Activated T-cell treated with anti-CD3 and anti-CD28 coated beads, Interleukin-2, amount 50 U/mL, for 1 hour (primary cell): ENCODE results near the gene TRPV3.
"Not testable (repeated sequence)": the region's sequence is repeated elsewhere in the genome, so short reads cannot be mapped to it uniquely, and the experiment has no call there.

ENCODE experiments used
- DNase-seq: peaks from one replicate; pipeline ENCODE4 v3.0.0-alpha.2; 2020

TRPV3 gene

DNA sequence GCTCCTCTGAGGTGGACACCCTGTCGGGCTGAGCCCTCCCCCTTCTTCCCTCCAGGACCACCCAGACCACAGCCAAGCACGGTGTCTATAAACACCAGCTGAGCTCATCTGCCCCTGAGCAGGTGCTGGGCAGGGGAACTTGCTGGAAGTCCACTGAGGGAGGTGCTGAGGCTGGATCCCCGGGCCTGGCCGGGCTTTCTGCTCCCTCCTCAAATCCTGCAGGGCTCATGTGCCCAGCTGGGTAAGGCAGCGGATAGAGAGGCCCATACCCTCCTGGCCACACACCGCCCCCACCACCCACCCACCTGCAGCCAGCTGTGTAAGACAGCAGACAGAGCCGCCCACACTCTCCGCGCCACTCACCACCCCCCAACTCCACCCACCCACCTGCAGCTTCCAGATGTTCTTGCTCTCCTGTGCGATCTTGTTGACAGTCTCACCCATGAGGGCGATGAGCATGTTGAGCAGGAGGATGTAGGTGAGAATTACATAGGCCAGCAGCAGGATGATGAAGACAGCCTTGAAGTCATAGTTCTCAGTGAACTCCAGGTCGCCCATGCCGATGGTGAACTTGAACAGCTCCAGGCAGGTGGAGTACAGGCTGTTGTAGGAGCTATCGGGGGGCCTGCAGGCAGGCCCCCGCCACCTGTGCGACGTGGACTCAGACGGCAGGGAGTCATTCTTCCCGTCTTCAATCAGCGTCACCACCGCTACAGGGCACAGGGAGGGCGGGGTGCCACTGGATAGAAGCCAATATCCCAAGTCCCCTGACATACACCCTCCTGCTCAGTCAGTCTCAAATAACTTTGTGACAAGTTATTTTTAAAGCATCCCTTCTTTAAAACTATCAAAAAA, 15.9 kb upstream of the TRPV3 start:
- no peak for DNase-seq

- DNase-seq, result no peak
Observed at GRCh38 chr17:3572231-3572630, 14.6 kb upstream of the TRPV3 start.

DNA sequence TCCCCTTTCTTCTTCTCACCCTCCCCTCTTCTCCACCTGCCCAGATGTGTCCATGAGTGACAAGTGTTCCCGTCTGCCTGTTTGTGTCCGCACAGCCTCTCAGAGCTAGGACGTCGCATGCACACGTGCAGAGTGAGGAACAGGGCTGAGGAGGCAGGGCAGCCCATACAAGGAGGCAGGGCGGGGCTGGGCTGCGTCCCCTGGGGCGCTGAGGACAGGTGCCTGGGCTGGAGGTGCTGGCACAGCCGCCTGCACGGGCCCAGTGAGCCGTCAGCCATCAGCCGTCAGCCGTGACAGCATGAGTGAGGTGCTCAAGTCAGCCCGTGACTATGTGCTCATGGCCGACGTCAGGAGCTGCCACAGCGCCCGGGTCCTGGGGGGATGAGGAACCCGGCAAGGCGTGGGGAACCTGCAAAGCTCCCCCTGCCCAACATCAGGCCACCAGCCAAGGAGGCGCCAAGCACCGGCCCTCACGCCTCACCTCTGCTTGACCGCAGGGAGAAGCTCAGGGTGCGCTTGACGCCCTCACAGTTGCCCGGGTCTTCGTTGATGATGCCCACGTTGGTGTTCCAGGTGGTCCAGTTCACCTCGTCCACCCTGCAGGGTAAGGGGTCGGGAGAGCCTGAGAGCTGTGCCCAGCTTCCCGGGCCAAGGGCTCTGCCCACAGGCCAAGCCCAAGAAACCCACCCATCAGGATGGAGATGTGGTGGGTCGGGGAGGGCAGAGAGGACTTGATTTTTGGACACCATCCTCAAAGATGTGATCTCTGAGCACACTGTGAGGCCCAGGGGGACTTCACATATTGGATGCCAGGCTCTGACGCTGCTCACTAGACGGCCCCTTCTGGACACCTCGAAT, 13.7 kb upstream of the TRPV3 start:
- DNase-seq, result no peak

DNA sequence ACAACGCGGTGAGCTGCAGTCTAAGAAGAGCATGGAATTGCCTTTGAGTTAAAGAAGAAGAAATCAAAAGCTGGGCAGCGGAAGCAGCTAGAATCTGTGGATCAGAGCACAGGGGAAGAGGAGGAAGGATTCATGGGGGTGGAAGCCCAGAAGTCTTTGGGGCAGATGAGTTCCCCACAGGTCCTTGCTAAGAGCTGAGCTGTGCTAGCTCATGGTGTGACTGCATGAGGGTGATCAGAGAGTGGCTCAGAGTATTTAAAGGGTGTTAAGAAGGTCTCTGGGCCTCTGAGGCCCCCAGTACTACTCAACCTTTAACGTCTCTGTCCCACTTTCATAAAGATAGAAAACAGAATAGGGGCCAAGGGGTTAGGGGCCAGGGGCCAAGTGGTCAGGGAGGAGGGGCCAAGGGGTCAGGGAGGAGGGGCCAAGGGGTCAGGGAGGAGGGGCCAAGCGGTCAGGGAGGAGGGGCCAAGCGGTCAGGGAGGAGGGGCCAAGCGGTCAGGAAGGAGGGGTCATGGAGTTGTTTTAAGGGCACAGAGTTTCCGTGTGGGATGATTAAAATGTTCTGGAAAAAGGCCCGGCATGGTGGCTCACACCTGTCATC, 12.0 kb upstream of the TRPV3 start:
- no peak for DNase-seq

DNA sequence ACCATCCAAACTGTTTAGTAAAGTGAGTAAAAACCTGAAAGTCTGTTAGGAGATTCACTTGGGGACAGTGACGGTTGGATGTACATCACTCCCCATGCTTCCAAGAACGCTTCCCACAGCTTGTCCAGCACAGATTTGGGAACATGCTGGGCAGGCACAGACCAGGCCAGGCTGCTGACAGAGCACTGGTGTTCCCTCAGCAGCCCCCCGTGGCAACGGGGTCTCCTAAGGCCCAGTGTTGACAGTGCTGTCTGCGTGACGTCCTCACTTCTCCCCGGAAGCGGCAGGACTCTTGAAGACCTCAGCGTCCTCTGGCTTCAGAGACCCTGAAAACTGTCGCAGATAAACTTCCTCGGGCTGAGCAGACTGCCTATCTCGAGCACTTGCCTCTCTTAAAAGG, 8.9 kb upstream of the TRPV3 start:
- no peak for DNase-seq

DNA sequence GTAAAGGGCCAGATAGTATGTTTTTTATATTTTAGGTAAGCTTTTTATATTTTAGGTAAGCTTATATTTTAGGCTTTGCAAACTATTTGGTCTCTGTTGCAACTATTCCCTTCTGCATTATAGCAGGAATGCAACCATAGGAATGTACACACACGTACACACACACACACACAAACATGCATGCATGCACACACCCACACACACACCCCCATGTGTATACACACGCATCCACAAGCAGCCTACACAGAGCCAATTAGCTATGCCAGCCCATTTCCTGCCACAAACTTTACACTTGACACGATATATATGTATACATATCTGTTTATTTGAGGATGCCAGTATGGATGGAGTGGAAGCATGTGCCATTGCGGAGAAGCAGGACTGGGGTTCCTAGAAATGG, 7.5 kb upstream of the TRPV3 start:
- no peak for DNase-seq

DNA sequence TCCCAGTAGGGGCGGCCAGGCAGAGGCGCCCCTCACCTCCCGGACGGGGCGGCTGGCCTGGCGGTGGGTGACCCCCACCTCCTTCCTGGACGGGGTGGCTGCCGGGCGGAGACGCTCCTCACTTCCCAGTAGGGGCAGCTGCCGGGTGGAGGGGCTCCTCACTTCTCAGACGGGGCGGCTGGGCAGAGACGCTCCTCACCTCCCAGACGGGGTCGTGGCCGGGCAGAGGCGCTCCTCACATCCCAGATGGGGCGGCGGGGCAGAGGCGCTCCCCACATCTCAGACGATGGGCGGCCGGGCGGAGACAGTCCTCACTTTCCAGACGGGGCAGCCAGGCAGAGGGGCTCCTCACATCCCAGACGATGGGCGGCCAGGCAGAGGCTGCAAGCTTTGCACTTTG, 6.6 kb upstream of the TRPV3 start:
- DNase-seq, result not testable (repeated sequence)

DNA sequence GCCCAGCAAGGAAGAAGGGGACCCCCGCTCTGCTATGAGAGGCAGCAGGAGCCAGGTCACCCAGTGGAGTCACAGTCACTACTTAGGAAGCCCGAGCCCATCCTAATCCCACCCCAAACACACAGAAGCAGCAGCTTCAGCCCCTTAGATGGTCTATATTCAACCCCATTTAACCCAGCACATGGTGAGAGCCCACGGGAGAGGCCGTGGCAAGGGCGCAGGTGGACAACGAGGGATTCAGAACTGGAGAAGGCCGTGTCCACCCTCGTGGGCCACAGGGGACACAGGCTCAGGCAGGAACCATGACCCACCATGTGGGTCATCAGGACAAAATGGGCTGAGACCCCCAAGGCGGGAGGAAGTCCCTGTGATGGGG, 1.6 kb upstream of the TRPV3 start:
- no peak for DNase-seq

GRCh38 chr17:3558603-3559269, 1.1 kb upstream of the TRPV3 start:
- DNase-seq, result peak; percentile 41

- DNase-seq, result no peak
Observed at GRCh38 chr17:3556916-3557767, 470 bp downstream of the TRPV3 start.

DNA sequence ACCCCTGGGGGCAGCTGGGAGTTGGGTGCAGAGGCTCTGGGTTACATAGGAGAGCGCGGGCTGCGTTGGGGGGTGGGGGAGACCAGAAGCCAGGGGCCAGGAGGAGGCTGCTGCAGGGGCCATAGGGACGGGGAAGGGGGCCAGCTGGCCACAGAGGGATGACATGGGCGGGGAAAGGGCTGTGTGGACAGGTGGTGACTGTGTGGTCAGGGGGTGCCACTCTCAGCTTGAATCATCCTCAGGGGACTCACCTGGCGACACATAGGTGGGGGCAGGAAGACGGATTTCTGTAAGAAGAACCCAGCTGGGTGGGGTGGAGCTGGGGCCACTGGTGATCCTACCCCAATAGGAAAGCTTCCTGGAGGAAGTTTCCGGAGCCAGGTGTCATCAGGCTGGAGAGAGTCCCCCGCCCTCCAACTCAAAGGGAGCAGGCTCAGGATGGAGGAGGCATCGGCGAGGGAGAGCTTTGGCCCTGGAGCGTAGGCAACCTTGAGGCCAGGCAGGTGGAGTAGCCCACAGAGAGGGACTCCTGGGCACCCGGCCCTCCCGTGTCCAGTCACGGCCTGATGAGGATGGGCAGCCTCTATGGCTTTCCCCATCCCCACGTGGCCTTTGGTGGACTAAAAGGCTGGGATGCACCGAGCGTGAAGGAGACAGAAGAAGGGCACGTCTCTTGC, 1.2 kb downstream of the TRPV3 start:
- DNase-seq, result no peak

DNA sequence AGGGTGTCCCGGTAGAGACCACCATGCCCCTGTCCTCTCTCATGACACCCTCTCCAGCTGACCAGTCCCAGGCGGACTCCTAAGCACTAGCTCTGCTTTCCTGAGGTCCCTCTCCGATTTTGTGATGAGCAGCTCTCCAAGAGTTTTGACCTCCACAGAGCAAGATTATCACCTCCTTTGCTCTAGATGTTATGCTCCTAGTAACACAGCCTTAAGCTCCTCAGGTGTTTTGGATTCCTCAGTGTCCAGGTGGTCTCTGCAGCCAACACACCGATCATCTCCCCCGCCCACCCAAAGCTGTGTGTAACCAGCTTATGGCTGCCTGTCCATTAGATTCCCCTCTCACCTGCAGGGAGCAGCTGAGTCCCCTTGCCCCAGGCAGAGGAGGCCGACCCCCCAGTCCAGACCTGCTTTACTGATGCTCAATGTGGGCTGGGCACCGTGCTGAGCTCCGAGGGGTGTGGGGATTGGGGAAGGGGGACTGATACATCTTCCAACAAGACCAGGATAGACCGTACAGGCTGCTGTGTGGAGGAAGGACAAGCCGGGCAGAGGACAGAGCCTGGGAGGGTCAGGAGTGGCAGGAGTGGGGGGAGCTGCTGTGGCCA, 2.3 kb downstream of the TRPV3 start:
- no peak for DNase-seq

DNA sequence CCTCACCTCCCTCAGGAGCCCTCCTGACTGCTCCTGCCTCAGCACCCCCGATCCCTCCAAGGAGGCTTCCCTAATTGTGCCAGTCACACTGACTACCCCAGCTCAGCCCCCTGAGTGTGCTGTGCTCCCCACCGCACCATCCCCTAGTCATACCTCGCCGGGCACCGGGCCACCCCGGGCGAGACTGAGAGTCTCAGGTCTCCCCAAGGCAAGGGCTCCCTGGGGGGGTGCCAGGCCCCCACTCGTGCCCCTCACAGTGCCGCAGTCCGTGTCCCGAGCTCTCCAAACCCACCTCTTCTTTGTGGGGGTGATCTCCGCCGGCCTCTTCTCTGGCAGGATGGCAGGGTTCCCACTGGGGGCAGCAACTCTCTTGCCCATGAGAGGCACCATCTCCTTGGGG, 3.2 kb downstream of the TRPV3 start:
- DNase-seq, result no peak

- no peak for DNase-seq
Observed at GRCh38 chr17:3553419-3554401, 3.9 kb downstream of the TRPV3 start.

GRCh38 chr17:3552916-3553315, 4.7 kb downstream of the TRPV3 start:
- no peak for DNase-seq

DNA sequence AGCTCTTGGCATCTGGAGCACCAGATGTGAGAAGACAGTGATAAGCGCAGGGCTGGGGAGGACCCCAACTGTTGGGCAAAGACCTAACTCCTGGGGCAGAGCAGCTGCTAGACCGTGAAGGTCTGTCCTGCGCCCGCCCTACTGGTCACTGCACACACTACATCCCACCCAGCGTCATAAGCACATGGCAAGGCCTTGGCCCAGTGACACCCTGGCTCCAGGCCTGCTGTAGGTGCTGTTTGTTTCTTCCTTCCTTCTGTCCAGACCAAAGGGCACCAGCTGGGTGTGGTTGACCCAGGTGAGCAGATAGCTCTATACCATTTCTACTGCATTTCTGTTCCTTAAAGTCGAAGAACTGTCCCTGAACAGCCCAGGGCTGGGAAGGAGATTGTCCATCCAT, 6.4 kb downstream of the TRPV3 start:
- no peak for DNase-seq

- no peak for DNase-seq
Observed at GRCh38 chr17:3549610-3550162, 7.9 kb downstream of the TRPV3 start.

DNA sequence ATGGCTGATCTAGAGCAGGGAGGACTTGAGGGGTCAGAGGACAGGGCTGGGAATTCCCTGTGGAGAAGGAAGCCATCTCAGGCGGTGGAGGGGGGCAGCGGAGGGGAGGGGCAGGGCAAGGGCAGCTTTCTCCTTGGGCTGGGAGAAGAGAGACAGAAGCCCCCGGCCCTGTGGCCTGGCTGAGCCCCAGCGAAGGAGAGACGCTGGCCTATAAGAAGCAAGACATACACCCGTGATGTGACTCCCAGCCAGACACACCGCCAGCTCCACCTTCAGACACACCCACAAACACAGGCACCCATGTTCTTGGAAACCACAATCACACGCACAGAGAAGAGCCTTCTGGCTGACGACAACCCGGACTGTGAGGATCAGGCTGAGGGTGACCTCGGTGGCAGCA, 10.0 kb downstream of the TRPV3 start:
- DNase-seq, result no peak

GRCh38 chr17:3546997-3547396, 10.6 kb downstream of the TRPV3 start:
- no peak for DNase-seq

DNA sequence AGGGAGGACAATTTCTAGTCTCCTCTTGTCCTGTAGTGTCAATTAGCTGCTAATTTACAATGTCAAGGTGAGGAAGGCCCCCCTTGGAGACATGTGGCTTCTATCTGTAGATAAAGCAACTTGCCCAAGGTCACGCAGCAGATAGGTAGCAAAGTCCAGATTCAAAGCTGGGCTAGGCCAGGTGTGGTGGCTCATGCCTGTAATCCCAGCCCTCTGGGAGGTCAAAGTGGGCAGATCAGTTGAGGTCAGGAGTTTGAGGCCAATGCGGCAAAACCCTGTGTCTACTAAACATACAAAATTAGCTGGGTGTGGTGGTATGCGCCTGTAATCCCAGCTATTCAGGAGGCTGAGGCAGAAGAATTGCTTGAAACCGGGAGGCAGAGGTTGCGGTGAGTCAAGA, 11.1 kb downstream of the TRPV3 start:
- DNase-seq, result no peak
